DND-41 (cell line): ENCODE data around the gene GPR146.
"Not testable (repeated sequence)": the region's sequence is repeated elsewhere in the genome, so short reads cannot be mapped to it uniquely, and the experiment has no call there.

Source experiments
- EZH2 ChIP-seq: IDR thresholded peaks from 3 replicates; pipeline ENCODE4 v1.6.1; 2012; ENCODE audit warnings: borderline replicate concordance, low read depth, mild to moderate bottlenecking, moderate library complexity, low read length, inconsistent platforms; ENCODE audit not compliant: severe bottlenecking
- TF ChIP-seq, protein P1 (sequence below): IDR thresholded peaks from 2 replicates; pipeline ENCODE4 v1.5.1; 2012; ENCODE audit warnings: borderline replicate concordance, low read length, moderate library complexity, mild to moderate bottlenecking; ENCODE audit not compliant: poor library complexity, severe bottlenecking; ENCODE audit errors: extremely low read depth

DNA sequence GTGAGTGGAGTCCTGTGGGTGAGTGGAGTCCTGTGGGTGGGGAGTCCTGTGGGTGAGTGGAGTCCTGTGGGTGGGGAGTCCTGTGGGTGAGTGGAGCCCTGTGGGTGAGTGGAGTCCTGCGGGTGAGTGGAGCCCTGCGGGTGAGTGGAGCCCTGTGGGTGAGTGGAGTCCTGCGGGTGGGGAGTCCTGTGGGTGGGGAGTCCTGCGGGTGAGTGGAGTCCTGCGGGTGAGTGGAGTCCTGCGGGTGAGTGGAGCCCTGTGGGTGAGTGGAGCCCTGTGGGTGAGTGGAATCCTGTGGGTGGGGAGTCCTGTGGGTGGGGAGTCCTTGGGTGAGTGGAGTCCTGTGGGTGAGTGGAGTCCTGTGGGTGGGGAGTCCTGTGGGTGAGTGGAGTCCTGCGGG is 41.9 kb upstream of the GPR146 start:
- TF ChIP-seq, protein P1, sequence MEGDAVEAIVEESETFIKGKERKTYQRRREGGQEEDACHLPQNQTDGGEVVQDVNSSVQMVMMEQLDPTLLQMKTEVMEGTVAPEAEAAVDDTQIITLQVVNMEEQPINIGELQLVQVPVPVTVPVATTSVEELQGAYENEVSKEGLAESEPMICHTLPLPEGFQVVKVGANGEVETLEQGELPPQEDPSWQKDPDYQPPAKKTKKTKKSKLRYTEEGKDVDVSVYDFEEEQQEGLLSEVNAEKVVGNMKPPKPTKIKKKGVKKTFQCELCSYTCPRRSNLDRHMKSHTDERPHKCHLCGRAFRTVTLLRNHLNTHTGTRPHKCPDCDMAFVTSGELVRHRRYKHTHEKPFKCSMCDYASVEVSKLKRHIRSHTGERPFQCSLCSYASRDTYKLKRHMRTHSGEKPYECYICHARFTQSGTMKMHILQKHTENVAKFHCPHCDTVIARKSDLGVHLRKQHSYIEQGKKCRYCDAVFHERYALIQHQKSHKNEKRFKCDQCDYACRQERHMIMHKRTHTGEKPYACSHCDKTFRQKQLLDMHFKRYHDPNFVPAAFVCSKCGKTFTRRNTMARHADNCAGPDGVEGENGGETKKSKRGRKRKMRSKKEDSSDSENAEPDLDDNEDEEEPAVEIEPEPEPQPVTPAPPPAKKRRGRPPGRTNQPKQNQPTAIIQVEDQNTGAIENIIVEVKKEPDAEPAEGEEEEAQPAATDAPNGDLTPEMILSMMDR, result not testable (repeated sequence)
- not testable (repeated sequence) for TF ChIP-seq EZH2
